ENCODE results near the gene NTM. TPM values are rescaled to one million over a fixed set of nuclear protein-coding genes. Genes with fewer than 3 reads are reported as not detected.

The NTM gene
- total RNA-seq, 4 donors from 2014 or later, result 1.4 to 2.8 (median 1.7) TPM

- no peak for DNase-seq
- H3K9me3 ChIP-seq, result no peaks in the 10 kb centered on the region
- H3K4me3 ChIP-seq, result no peak overlapping the region
- no peaks in the 10 kb centered on the region for H3K4me1 ChIP-seq
- TF ChIP-seq CTCF (IDR thresholded peaks at IDR 0.05), result no peak
- no peak for TF ChIP-seq POLR2A (IDR thresholded peaks at IDR 0.05)
- no peaks in the 10 kb centered on the region for H3K27me3 ChIP-seq
- H3K36me3 ChIP-seq, result no peaks in the 10 kb centered on the region
- no peak overlapping the region for H3K27ac ChIP-seq
These were observed 19.2 kb downstream of the NTM start for GRCh38 chr11:131389582-131389981.

DNA sequence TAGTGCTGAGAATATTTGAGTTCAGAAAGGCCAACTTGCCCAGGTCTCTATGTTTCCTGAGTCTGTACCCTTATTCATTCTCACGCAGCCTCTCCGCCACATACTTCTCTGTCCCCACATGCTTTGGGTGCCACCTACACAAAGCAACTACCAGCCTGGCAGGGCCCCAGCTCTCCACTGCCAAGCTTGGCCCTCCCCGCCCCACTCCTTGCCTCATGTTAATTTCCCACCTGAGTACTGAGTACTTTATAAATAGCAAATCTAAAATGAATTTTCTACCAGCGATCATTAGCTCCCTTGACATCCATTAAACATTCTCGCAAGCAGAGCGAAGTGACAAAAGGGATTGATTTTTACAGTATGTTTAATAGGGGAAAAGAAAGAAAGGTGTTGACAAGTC is 20.8 kb downstream of the NTM start:
- H3K36me3 ChIP-seq, result no peaks in the 10 kb centered on the region
- H3K4me1 ChIP-seq, result no peaks in the 10 kb centered on the region
- H3K4me3 ChIP-seq, result no peak overlapping the region
- H3K27me3 ChIP-seq, result no peaks in the 10 kb centered on the region
- no peaks in the 10 kb centered on the region for H3K9me3 ChIP-seq
- DNase-seq, result no peak
- TF ChIP-seq CTCF (IDR thresholded peaks at IDR 0.05), result no peak
- TF ChIP-seq POLR2A (IDR thresholded peaks at IDR 0.05), result no peak
- H3K27ac ChIP-seq, result no peak overlapping the region

DNA sequence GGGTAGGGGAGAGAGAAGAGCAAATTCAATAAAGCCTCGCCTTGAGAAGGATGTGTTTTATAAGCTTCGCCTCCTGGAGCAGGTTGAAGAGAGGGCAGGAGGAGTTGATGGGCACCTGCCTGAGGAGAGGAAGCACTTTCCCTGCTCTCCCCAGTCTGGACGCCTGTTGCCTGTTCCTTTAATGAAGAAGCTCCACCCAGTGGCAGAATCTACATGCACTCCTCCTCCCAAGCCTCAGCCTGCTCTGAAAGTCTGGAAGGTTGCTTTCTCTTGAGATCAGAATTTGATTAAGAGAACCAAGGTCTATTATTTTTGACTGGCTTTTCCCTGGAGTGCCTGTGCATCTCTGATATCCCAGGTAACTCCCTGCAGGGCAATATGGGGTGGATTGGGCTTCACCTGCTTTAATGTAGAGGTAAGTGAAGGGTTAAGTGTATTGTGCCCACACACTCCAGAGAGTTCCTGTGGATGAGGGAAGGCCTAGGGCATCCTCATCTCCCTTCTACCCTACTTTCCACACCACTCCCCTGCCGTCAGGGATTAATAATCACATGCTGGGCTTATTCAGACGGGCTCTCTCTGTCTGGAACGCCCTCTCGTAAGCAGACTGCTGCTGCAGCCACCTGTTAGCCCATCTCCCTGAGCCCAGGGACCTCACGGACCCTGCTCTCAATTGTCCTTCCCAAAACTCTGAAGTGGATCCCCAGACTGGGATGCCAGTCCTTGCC is 22.3 kb downstream of the NTM start:
- Histone ChIP-seq H3K4me3 (no peak overlapping the region), H3K4me1 (no peaks in the 10 kb centered on the region), H3K27me3 (no peaks in the 10 kb centered on the region), H3K27ac (no peak overlapping the region), H3K9me3 (no peaks in the 10 kb centered on the region), H3K36me3 (no peaks in the 10 kb centered on the region)
- no peak for DNase-seq
- no peak for TF ChIP-seq CTCF (IDR thresholded peaks at IDR 0.05)
- TF ChIP-seq POLR2A (IDR thresholded peaks at IDR 0.05), result no peak

DNA sequence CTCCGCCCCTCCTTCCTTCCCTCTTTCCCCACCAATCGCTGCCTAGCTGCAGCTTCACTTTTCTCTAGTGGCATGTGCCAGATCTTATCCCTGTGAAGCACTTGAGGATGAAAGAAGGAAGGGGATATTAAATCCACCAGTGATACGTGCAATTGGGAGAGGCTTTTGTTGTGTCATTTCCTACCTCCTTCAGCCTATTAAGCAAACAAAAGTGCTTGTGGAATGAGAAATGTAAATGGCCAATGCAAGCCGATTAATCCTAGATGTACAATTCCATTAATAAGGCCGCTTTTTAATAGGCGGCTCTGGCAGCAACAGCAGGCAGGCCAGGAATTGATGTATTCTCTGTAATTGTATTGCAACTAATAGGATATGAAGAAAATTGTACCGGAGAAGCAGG is 23.3 kb downstream of the NTM start:
- DNase-seq, result no peak
- Histone ChIP-seq H3K4me3 (no peak overlapping the region), H3K9me3 (no peaks in the 10 kb centered on the region), H3K27me3 (no peaks in the 10 kb centered on the region), H3K36me3 (no peaks in the 10 kb centered on the region), H3K4me1 (no peaks in the 10 kb centered on the region), H3K27ac (no peak overlapping the region)
- TF ChIP-seq CTCF (IDR thresholded peaks at IDR 0.05), result no peak
- TF ChIP-seq POLR2A (IDR thresholded peaks at IDR 0.05), result no peak

DNA sequence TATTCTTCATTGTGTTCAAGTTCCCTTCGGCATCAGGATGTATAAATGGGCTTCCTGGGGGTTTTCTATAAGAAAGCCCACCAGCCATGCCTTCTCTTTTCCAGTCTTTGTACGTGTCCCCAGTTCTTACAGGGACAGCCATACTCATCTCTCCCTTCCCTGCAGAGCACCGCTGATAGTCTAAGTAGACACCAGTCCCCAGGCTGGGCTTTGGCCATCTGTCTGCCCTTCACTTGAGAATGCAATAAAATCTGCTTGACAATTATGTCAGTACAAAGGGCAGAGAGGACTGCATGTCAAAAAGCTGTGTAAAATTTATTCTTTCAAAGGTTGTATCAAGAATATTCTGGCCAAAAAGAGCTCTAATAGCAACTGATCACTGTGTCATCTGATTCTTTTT is 27.3 kb downstream of the NTM start:
- TF ChIP-seq POLR2A (IDR thresholded peaks at IDR 0.05), result no peak
- Histone ChIP-seq H3K4me1 (no peaks in the 10 kb centered on the region), H3K36me3 (no peaks in the 10 kb centered on the region), H3K27ac (no peak overlapping the region), H3K27me3 (no peaks in the 10 kb centered on the region), H3K4me3 (no peak overlapping the region), H3K9me3 (no peaks in the 10 kb centered on the region)
- no peak for DNase-seq

GRCh38 chr11:131402040-131402439 is 31.6 kb downstream of the NTM start:
- Histone ChIP-seq H3K27me3 (no peaks in the 10 kb centered on the region), H3K9me3 (no peaks in the 10 kb centered on the region), H3K36me3 (no peaks in the 10 kb centered on the region), H3K4me1 (no peaks in the 10 kb centered on the region), H3K27ac (no peak overlapping the region), H3K4me3 (no peak overlapping the region)
- no peak for DNase-seq
- no peak for TF ChIP-seq CTCF (IDR thresholded peaks at IDR 0.05)
- TF ChIP-seq POLR2A (IDR thresholded peaks at IDR 0.05), result no peak

Measured in Peyer's patch (tissue), 4 donors.